GM12801 (cell line): ENCODE data around the gene PDE4A.

Experiments used
- TF ChIP-seq, protein P1 (sequence below): IDR thresholded peaks from one replicate; pipeline ENCODE4 v1.5.1; 2011; ENCODE audit warnings: control low read depth; ENCODE audit not compliant: insufficient read length; ENCODE audit errors: extremely low read depth

The PDE4A gene

DNA sequence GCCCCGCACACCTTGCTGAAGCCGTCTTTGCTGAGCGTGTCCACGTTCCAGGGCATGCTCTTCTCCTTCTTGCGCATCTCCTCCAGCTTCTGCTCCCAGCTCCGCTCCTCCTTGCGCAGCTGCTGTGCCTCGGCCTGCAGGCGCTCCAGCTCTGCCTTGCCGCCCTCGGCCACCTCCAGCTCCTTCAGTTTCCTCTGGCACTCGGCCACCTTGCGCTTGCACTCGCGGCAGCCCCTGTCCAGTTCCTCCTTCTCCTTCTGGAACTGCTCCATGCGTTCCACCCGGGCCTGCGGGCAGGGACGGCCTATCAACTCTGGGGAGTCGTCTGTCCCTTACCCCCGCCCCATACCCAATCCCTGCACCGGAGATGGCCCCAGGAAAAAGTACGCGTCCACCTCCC is 24.4 kb upstream of the PDE4A start:
- TF ChIP-seq, protein P1, sequence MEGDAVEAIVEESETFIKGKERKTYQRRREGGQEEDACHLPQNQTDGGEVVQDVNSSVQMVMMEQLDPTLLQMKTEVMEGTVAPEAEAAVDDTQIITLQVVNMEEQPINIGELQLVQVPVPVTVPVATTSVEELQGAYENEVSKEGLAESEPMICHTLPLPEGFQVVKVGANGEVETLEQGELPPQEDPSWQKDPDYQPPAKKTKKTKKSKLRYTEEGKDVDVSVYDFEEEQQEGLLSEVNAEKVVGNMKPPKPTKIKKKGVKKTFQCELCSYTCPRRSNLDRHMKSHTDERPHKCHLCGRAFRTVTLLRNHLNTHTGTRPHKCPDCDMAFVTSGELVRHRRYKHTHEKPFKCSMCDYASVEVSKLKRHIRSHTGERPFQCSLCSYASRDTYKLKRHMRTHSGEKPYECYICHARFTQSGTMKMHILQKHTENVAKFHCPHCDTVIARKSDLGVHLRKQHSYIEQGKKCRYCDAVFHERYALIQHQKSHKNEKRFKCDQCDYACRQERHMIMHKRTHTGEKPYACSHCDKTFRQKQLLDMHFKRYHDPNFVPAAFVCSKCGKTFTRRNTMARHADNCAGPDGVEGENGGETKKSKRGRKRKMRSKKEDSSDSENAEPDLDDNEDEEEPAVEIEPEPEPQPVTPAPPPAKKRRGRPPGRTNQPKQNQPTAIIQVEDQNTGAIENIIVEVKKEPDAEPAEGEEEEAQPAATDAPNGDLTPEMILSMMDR, result no peak

DNA sequence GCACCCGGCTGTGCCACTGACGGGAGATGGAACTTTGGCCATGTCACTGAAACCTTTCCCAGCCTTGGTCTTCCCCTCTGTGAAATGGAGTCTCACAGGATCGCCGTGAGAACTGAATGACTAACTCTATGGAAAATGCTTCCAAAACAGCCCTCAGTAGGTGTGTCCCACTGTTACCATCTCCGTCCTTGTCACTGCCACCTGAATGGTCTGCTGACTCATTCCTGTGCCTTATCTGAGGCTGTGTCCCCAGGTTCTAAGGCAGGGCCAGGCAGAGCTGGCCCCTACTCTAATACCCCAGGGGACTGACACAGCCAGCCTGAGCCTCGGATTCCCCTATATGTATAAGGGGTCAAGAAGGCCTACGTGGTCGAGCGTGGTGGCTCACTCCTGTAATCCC is 21.5 kb upstream of the PDE4A start:
- TF ChIP-seq, protein P1, result no peak

DNA sequence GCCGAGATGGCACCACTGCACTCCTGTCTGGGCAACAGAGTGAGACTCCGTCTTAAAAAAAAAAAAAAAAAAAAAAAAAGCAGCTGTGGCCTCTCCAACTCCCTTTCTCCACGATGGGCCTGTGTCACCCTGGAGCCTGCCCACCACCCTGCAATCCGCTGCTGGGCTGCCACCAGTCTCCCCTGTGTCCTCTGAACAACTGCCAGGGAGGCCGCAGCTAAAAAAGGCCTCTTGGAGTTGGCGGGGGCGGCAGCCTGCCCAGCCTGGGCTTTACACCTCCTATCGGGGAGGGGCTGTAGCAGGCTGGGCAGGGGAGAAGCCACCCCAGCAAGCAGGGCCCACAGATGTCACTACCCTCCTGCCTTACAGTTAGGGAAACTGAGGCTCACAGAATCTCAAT is 20.5 kb upstream of the PDE4A start:
- TF ChIP-seq, protein P1, result no peak

DNA sequence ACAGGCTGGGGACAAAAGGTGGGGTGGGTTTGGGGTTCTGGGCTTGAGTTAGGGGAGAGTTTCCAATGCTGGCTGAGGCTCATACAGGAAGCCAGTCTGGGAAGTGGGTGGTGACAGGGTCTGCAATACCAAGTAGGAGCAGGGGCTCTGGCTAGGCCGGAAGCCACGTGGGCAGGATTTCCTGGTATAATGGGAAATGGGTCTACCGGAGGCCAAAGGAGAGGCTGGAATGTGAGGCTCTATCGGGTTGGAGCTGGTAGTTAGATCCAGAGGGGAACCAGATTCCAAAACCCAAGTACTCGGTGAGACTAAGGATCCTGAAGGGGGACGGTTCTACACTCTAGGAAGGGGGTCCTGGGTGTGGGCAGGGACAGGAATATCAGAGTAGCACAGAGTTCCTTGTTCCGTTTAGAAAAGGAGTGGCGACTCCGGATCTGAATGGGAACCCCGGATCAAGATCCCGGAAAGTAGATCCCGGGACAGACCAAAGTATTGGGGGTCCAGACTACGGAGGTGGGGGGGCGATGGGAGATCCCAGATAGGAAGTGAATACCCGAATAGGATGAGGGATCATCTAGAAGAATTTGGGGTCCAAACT is 17.8 kb upstream of the PDE4A start:
- TF ChIP-seq, protein P1, result no peak

DNA sequence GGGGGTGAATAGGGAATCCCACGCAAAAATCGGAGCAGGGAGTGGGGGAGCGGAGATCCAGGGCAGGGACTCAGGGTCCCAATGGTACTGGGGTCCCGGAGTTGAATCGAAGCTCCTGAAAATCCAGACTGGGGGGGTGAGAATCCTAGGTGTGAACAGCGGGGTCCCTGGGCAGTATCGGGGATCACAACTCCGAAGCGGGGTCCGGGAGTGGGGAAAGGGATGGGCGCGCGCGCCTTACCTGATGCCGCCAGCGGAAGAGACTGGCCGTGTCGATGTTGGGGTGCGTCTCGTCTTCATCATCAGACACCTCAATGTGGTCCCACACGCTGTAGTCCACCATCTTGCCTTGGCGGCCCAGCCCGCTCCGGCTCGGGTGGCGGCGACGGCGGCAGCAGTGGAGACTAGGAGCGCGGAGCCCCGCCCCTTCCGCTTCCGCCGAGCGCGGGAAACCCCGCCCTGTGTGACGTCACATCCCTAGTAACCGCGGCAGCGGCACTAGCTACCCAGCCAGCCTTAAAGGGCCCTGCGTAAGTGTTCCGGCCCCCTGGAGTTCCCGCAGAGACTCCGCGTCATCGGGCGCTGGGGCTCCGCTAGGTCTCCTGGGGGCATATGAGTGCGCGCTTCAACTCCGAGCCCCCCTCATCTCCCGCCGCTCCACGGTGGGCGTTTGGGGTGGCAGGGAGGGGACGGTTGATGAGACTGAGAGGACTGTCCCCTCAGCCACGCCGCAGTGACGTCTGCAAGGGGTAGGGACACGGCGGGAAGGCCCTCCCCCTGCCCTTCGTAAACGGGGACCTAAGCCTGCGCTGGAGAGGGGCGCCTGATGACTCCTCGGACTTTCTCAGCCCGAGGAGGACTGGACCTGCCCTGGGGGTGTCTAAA is 17.0 kb upstream of the PDE4A start, which contains the start of gene CDC37:
TSS of gene CDC37 (minus strand) at position 406 of the 885 bp plus-strand sequence. CDS start at position 343, 63 bp downstream.
- TF ChIP-seq, protein P1, result no peak

DNA sequence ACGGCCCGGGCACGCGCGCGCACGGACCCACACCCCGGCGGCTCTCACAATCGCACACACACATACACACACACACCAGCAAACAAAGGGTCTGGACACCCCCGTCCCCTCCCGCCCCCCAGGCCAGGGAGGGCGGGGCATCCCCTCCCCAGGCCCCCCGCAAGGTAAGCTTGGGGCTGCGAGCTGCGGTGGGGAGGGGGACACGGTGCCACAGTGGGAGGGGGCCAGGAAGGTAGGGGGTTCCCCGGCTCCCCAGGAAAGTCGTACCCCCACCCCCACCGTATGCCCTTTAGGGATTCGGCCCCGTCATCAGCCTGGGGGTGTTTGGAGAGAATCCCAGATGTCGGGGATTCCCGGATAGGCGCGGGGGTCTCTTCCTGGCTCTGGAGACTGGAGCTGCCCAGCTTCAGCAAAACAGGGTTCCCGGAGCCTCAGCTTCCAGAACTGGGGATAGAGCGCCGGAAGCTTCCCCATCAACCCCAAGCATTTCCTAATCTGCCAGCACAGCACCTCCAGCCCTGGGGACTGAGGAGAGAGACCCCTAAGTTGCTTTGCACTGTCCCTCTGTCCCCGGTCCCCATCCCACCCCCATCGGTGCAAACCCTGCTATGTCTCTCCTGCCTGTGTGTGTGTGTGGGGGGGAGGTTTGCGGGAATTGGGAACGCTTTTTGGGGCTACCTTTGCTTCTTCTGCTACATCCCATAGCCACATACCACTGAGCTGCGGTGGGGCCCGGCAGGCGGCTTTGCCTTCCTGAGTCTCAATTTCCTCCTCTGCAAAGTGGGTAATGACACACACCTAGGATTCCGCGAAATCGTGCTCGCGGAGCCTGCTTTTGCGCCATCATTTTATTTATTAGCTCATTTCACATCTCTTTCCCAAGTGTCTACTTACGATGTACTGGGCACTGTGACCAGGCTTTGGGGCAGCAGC is 15.2 kb upstream of the PDE4A start:
- TF ChIP-seq, protein P1, result no peak

DNA sequence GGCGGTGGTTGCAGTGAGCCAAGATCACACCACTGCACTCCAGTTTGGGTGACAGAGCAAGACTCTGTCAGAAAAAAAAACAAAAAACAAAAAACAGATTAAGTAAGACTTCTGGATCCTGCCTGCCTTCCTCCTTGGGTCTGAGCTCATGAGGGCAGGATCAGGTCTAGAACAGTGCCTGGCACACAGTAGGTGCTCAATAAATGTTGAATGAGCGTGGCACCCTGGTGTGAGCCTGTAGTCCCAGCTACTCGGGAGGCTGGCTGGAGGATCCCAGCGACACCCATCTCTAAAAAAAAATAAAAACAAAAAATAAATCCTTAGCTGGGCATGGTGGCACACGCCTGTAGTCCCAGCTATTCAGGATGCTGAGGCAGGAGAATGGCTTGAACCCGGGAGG is 14.1 kb upstream of the PDE4A start:
- TF ChIP-seq, protein P1, result no peak
